Measurements from ENCODE around the gene MED7. TPM values are rescaled to one million over a fixed set of nuclear protein-coding genes. Genes with fewer than 3 reads are reported as not detected.

The MED7 gene
- total and polyA plus RNA-seq, 2 of the 13 experiments (the other 11 are each of a cell fraction or from before 2014, with no cell fraction given) = 9.2 to 9.4 TPM

DNA sequence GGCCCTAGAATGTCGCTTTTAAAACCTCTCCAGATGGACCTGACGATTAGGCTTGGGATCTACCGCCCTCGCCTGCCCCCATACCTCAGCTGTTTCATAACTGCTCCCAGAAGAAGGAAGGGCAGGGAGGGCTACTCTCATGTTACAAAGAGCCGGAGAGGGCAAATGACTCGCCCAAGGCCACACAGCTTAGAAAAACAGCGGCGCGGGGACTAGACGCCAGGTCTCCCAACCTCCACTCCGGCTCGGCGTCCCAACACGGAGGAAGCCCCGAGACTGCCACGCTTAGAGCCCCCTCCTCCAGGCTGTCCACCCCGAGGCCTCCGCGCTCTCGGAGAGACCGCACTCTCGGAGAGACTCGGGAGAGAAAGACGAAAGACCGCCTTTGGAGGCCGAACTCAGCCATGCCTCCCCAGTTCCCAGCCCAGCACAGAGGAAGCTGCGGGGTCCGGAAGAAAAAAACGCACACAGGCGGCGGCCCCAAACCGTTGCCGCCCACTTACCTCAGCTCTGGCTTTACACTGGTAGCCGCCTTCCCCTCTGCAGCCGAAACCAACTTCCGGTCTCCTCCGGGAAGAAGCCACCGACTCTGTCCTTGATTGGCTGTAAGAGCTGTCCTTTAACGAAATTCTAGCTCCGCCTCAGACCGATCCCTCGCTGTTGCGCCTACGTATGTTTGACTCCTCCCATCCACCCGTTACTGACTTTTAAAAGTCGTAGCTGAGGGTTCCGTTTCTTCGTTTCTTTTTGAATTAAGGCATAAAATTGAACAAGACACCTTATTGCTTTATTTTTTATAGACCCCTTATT lies at the start of gene MED7 (continued):
- TF ChIP-seq CHD4 (IDR thresholded peaks at IDR 0.05; ENCODE audit: borderline replicate concordance, low read length) = no peak
- TF ChIP-seq ZHX2 (IDR thresholded peaks at IDR 0.05; ENCODE audit: low read depth) = no peak
- TF ChIP-seq ZHX2 (CRISPR knock-in tag; IDR thresholded peaks at IDR 0.05; ENCODE audit: borderline replicate concordance) = no peak
- peak; percentile 47; the same call in 1 of the 3 replicates for TF ChIP-seq MXI1 (IDR thresholded peaks at IDR 0.05; ENCODE audit: borderline replicate concordance, low read depth, low read length)
- 0 out of 2 replicates have a peak, but pooled peaks have one; percentile 29 for TF ChIP-seq GPN1 (CRISPR knock-in tag; IDR thresholded peaks at IDR 0.05; ENCODE audit: borderline replicate concordance)
- TF ChIP-seq, protein P1, sequence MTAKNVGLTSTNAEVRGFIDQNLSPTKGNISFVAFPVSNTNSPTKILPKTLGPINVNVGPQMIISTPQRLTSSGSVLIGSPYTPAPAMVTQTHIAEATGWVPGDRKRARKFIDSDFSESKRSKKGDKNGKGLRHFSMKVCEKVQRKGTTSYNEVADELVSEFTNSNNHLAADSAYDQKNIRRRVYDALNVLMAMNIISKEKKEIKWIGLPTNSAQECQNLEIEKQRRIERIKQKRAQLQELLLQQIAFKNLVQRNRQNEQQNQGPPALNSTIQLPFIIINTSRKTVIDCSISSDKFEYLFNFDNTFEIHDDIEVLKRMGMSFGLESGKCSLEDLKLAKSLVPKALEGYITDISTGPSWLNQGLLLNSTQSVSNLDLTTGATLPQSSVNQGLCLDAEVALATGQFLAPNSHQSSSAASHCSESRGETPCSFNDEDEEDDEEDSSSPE (CRISPR knock-in tag; IDR thresholded peaks at IDR 0.05) = peak; percentile 57; the same call in 1 of the 2 replicates
- TF ChIP-seq TCF12 (IDR thresholded peaks at IDR 0.05) = no peak
- no peak for TF ChIP-seq TCF12 (CRISPR knock-in tag; IDR thresholded peaks at IDR 0.05)
- TF ChIP-seq MBD4 (IDR thresholded peaks at IDR 0.05; ENCODE audit: borderline replicate concordance, low read length) = no peak
- peak; percentile 35; the same call in 1 of the 2 replicates for TF ChIP-seq ZNF446 (CRISPR knock-in tag; IDR thresholded peaks at IDR 0.05)
- 0 out of 2 replicates have a peak, but pooled peaks have one; percentile 49 for TF ChIP-seq ZNF468 (CRISPR knock-in tag; IDR thresholded peaks at IDR 0.05)
- no peak for TF ChIP-seq ZNF451 (CRISPR knock-in tag; IDR thresholded peaks at IDR 0.05)
- TF ChIP-seq SIX4 (CRISPR knock-in tag; IDR thresholded peaks at IDR 0.05) = peak; percentile 63; the same call in 1 of the 2 replicates
- TF ChIP-seq RORA (CRISPR knock-in tag; IDR thresholded peaks at IDR 0.05) = no peak
- TF ChIP-seq ZBTB7A (CRISPR knock-in tag; IDR thresholded peaks at IDR 0.05) = no peak
- TF ChIP-seq POGZ (CRISPR knock-in tag; IDR thresholded peaks at IDR 0.05) = peak; percentile 82
- TF ChIP-seq, protein P2, sequence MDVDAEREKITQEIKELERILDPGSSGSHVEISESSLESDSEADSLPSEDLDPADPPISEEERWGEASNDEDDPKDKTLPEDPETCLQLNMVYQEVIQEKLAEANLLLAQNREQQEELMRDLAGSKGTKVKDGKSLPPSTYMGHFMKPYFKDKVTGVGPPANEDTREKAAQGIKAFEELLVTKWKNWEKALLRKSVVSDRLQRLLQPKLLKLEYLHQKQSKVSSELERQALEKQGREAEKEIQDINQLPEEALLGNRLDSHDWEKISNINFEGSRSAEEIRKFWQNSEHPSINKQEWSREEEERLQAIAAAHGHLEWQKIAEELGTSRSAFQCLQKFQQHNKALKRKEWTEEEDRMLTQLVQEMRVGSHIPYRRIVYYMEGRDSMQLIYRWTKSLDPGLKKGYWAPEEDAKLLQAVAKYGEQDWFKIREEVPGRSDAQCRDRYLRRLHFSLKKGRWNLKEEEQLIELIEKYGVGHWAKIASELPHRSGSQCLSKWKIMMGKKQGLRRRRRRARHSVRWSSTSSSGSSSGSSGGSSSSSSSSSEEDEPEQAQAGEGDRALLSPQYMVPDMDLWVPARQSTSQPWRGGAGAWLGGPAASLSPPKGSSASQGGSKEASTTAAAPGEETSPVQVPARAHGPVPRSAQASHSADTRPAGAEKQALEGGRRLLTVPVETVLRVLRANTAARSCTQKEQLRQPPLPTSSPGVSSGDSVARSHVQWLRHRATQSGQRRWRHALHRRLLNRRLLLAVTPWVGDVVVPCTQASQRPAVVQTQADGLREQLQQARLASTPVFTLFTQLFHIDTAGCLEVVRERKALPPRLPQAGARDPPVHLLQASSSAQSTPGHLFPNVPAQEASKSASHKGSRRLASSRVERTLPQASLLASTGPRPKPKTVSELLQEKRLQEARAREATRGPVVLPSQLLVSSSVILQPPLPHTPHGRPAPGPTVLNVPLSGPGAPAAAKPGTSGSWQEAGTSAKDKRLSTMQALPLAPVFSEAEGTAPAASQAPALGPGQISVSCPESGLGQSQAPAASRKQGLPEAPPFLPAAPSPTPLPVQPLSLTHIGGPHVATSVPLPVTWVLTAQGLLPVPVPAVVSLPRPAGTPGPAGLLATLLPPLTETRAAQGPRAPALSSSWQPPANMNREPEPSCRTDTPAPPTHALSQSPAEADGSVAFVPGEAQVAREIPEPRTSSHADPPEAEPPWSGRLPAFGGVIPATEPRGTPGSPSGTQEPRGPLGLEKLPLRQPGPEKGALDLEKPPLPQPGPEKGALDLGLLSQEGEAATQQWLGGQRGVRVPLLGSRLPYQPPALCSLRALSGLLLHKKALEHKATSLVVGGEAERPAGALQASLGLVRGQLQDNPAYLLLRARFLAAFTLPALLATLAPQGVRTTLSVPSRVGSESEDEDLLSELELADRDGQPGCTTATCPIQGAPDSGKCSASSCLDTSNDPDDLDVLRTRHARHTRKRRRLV (CRISPR knock-in tag; IDR thresholded peaks at IDR 0.05) = 0 out of 2 replicates have a peak, but pooled peaks have one; percentile 53
- TF ChIP-seq SATB2 (CRISPR knock-in tag; IDR thresholded peaks at IDR 0.05) = no peak
